IPS-18a (cell line): ENCODE measurements around the gene TRIOBP.
"Not testable (repeated sequence)": the region's sequence is repeated elsewhere in the genome, so short reads cannot be mapped to it uniquely, and the experiment has no call there.

Experiments used
- H3K27ac ChIP-seq: one replicate; pipeline ENCODE4 v1.5.1; 2013; ENCODE audit warnings: low read length
- H3K27me3 ChIP-seq: one replicate; pipeline ENCODE4 v1.6.1; 2013; ENCODE audit warnings: mild to moderate bottlenecking, low read length; ENCODE audit not compliant: control insufficient read depth, insufficient read depth
- H3K36me3 ChIP-seq: one replicate; pipeline ENCODE4 v1.6.1; 2013; ENCODE audit warnings: low read depth, low read length; ENCODE audit not compliant: control insufficient read depth
- H3K4me1 ChIP-seq: one replicate; pipeline ENCODE4 v1.6.1; 2013; ENCODE audit warnings: low read depth, low read length; ENCODE audit not compliant: control insufficient read depth
- H3K4me3 ChIP-seq: one replicate; pipeline ENCODE4 v1.5.1; 2013; ENCODE audit warnings: low read length
- H3K9ac ChIP-seq: one replicate; pipeline ENCODE4 v1.6.1; 2013; ENCODE audit warnings: mild to moderate bottlenecking, low read length, moderate library complexity
- H3K9me3 ChIP-seq: one replicate; pipeline ENCODE4 v1.6.1; 2013; ENCODE audit warnings: low read depth, low read length; ENCODE audit not compliant: control insufficient read depth

Gene TRIOBP

DNA sequence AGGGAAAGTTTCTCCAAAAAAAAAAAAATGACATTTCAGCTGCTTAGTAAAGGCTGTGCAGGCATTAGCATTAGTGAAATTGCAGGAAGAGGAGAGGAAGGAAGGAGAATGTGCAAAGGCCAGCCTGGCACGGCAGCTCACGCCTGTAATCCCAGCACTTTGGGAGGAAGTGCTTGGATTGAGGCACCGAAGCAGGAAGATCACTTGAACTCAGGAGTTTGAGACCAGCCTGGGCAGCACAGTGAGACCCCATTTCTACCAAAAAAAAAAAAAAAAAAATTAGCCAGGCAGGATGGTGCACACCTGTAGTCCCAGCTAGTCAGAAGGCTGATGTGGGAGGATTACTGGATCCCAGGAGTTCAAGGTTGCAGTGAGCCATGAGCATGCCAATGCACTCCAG lies 7.8 kb downstream of the TRIOBP start:
- Histone ChIP-seq H3K27ac (no peak overlapping the region), H3K9me3 (no peaks in the 10 kb centered on the region), H3K36me3 (peaks cover 37% of the 10 kb centered on the region), H3K4me3 (no peak overlapping the region), H3K27me3 (no peaks in the 10 kb centered on the region), H3K4me1 (no peaks in the 10 kb centered on the region), H3K9ac (no peak overlapping the region)

DNA sequence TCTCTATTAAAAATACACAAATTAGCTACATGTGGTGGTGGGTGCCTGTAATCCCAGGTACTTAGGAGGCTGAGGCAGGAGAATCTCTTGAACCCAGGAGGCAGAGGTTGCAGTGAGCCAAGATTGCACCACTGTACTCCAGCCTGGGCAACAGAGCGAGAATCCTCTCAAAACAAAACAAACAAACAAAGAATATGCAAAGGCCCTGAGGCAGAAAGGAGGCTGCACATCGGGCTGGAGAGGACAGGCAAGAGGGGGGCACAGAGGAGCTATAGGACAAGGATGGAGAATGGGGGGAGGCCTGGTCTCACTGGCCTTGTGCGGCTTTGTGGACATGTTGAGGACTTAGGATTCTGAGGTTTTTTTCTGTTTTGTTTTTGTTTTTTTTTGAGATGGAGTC lies 8.4 kb downstream of the TRIOBP start:
- Histone ChIP-seq H3K27ac (no peak overlapping the region), H3K4me1 (no peaks in the 10 kb centered on the region), H3K4me3 (no peak overlapping the region), H3K27me3 (no peaks in the 10 kb centered on the region), H3K9ac (no peak overlapping the region), H3K36me3 (peaks cover 40% of the 10 kb centered on the region), H3K9me3 (no peaks in the 10 kb centered on the region)

DNA sequence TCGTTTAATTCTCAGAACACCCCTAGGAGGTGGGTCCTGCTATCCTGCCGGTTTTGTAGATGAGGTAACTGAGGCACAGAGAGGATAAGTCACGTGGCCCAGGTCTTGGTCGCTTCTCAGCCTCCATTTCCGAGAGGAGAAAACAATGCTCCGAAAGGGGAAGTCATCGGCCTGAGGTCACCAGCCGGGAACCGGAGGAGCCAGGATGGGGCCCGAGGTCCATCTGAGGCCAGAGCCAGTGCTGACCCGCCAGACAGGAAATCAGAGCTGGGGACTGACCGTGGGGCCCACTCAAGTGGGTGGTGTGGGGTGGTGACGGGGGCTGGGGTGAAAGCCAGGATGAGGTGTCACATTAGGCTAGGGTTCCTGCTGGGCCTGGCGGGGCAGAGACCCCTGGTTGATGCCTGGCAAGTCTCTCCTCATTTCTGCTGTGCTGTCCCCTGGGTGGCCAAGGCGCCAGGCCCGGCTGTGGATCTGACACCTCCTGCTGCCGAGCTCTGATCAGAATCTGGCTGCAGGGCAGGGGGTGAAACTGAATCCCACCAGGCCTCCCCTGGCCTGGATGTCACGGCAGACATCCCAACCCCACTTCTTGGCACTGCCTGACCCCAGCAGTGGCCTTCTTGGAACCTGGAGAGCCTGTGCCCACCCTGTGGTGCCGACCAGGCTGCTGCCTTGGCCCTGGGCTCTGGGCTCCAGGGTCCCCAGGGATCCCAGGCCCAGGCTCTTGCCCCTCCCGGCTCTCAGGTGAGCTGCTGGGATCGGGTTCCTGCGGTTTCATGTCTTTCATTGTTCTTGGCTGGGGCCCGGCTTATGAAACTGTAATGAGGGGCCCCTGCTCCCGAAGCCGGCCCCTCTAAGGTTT lies 12.0 kb downstream of the TRIOBP start:
- H3K9me3 ChIP-seq: no peaks in the 10 kb centered on the region
- no peak overlapping the region for H3K9ac ChIP-seq
- no peak overlapping the region for H3K27ac ChIP-seq
- H3K4me1 ChIP-seq: no peaks in the 10 kb centered on the region
- H3K4me3 ChIP-seq: no peak overlapping the region
- no peaks in the 10 kb centered on the region for H3K27me3 ChIP-seq
- peaks cover 24% of the 10 kb centered on the region for H3K36me3 ChIP-seq

DNA sequence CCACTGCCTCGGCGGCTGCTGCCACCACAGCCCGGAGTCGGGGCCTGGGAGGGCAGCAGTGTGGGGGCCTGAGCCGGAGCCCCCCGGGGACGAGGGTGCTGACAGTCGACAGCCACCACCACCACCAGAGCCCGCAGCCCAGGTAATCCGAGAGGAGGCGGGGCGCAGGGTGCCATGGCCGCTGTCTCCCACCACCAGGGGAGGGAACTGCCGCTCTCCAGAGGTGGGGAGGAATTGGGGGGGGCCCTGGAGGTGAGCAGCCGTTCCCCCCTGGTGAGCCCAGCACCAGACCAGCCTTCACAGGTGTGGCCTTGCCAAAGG lies 12.6 kb downstream of the TRIOBP start:
- peaks cover 19% of the 10 kb centered on the region for H3K36me3 ChIP-seq
- no peak overlapping the region for H3K27ac ChIP-seq
- H3K9ac ChIP-seq: no peak overlapping the region
- no peaks in the 10 kb centered on the region for H3K4me1 ChIP-seq
- no peaks in the 10 kb centered on the region for H3K9me3 ChIP-seq
- H3K27me3 ChIP-seq: no peaks in the 10 kb centered on the region
- no peak overlapping the region for H3K4me3 ChIP-seq

DNA sequence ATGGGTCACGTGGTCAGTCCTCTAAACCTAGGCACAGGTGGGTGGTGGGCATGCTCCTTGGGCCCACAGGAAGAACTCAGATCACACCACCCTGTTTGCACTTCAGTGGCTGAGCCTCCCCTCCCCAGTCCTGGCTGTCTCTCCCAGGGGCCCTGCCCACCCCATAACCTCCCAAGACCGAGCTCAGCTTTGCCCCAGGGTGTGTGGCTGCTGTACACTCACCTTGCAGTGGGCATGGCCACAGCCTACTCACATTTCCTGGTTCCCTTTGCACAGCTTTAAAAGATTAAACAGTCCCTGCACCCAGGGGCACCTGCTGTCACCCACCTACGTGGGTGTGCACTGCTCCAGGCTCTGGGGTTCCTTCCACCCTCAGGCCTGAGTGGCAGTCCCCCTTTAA lies 13.8 kb downstream of the TRIOBP start:
- no peak overlapping the region for H3K9ac ChIP-seq
- no peak overlapping the region for H3K4me3 ChIP-seq
- peaks cover 14% of the 10 kb centered on the region for H3K36me3 ChIP-seq
- no peaks in the 10 kb centered on the region for H3K9me3 ChIP-seq
- H3K27ac ChIP-seq: no peak overlapping the region
- no peaks in the 10 kb centered on the region for H3K27me3 ChIP-seq
- no peaks in the 10 kb centered on the region for H3K4me1 ChIP-seq

DNA sequence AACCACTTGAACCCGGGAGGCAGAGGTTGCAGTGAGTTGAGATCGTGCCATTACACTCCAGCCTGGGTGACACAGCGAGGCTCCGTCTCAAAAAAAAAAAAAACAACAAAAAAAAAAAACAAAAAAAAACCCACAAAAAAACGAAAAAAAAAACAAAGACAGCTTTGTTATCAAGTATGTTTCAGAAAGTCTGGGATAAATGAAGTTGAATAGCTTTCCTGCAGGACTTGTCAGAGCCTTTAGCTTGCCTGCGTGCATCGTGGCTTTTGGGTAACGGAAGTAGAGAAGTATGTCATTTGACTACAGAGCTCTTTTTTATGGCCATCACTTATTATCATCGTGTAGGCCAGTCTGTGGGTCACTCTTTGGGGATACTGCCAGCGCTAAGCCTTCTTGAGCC lies 14.6 kb downstream of the TRIOBP start:
- Histone ChIP-seq H3K36me3 (peaks cover 12% of the 10 kb centered on the region), H3K9ac (no peak overlapping the region), H3K27me3 (no peaks in the 10 kb centered on the region), H3K9me3 (no peaks in the 10 kb centered on the region), H3K4me1 (no peaks in the 10 kb centered on the region), H3K4me3 (no peak overlapping the region), H3K27ac (no peak overlapping the region)

DNA sequence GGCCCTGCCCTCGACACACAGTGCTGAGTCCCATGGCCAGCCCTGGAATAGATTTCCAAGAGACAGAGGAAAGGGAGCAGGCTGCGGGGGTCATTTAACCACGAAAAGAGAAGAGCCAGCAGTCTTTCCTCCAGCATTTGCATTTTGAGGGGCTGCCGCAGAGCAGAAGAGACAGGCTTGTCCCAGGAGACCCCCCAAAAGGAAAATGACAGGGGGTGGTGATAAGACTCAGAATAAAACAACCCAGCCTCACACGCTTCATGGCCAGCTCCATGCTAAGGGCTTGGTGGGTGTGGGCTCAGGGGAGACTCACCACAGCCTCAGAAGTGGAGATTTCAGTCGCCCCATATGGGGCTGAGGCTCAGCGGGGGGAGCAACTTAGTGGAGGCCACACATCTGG lies 16.9 kb downstream of the TRIOBP start:
- no peak overlapping the region for H3K27ac ChIP-seq
- H3K9me3 ChIP-seq: no peaks in the 10 kb centered on the region
- no peaks in the 10 kb centered on the region for H3K4me1 ChIP-seq
- no peak overlapping the region for H3K9ac ChIP-seq
- H3K36me3 ChIP-seq: peaks cover 12% of the 10 kb centered on the region
- H3K27me3 ChIP-seq: no peaks in the 10 kb centered on the region
- no peak overlapping the region for H3K4me3 ChIP-seq

DNA sequence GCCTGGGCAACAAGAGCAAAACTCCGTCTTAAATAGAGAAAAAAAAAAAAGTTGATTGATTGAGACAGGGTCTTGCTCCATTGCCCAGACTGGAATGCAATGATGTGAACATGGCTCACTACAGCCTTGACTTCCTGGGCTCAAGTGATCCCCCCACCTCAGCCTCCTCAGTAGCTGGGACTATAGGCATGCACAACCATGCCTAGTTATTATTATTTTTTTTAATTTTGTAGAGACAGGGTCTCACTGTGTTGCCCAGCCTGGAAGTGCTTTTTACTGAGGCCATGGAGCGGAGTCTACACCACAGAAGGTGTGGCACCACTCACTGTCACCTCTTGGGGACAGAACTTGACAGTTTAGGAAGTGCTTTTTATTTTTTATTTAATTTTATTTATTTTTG lies 17.8 kb downstream of the TRIOBP start:
- Histone ChIP-seq H3K36me3 (peaks cover 12% of the 10 kb centered on the region), H3K9me3 (no peaks in the 10 kb centered on the region), H3K9ac (no peak overlapping the region), H3K4me1 (no peaks in the 10 kb centered on the region), H3K27ac (no peak overlapping the region), H3K4me3 (no peak overlapping the region), H3K27me3 (no peaks in the 10 kb centered on the region)

DNA sequence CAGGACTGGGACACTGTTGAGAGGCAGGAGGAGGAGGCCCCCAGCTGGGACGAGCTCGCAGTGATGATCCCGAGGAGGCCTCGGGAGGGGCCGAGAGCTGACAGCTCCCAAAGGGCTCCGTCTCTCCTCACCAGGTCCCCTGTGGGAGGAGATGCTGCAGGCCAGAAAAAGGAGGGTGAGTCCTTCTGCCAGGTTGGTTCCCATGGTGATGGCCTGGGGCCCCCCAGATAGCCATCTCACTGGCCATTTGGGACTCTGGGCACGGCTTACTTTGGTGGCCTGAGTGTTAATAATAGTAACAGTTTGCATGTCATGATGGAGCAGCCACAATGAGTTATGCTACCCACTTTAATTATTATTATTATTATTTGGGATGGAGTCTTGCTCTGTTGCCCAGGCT lies 18.9 kb downstream of the TRIOBP start:
- Histone ChIP-seq H3K27me3 (no peaks in the 10 kb centered on the region), H3K36me3 (peaks cover 9% of the 10 kb centered on the region), H3K4me1 (no peaks in the 10 kb centered on the region), H3K9me3 (no peaks in the 10 kb centered on the region), H3K27ac (no peak overlapping the region), H3K4me3 (no peak overlapping the region), H3K9ac (no peak overlapping the region)

DNA sequence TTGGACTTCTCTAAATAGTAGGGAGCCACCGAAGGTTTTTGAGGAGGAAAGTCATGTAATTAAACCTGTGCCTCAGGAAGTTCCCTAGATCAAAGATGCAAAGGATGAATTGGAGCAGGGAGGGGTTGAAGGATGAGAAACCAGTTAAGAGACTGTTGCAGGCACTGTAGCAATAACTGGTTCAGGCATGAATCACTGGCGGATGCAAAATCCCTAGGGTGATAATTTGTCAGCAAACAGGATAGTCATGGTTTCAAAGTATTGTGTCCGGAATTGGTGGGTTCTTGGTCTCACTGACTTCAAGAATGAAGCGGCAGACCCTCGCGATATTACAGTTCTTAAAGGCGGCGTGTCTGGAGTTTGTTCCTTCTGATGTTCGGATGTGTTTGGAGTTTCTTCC lies 19.9 kb downstream of the TRIOBP start:
- no peaks in the 10 kb centered on the region for H3K4me1 ChIP-seq

DNA sequence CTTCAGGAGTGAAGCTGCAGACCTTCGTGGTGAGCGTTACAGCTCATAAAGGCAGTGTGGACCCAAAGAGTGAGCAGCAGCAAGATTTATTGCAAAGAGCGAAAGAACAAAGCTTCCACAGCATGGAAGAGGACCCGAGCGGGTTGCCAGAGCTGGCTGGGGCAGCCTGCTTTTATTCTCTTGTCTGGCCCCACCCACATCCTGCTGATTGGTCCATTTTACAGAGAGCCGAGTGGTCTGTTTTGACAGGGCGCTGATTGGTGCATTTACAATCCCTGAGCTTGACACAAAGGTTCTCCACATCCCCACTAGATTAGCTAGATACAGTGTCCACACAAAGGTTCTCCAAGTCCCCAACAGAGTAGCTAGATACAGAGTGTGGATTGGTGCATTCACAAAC lies 20.4 kb downstream of the TRIOBP start:
- H3K36me3 ChIP-seq, H3K9ac ChIP-seq, H3K27ac ChIP-seq, H3K4me1 ChIP-seq, H3K4me3 ChIP-seq, H3K27me3 ChIP-seq, H3K9me3 ChIP-seq: not testable (repeated sequence)

More for the DNA sequence above, 19.9 kb downstream of the TRIOBP start:
- Histone ChIP-seq H3K9me3 (no peaks in the 10 kb centered on the region), H3K27ac (no peak overlapping the region), H3K36me3 (peaks cover 7% of the 10 kb centered on the region), H3K27me3 (no peaks in the 10 kb centered on the region), H3K9ac (no peak overlapping the region), H3K4me3 (no peak overlapping the region)

DNA sequence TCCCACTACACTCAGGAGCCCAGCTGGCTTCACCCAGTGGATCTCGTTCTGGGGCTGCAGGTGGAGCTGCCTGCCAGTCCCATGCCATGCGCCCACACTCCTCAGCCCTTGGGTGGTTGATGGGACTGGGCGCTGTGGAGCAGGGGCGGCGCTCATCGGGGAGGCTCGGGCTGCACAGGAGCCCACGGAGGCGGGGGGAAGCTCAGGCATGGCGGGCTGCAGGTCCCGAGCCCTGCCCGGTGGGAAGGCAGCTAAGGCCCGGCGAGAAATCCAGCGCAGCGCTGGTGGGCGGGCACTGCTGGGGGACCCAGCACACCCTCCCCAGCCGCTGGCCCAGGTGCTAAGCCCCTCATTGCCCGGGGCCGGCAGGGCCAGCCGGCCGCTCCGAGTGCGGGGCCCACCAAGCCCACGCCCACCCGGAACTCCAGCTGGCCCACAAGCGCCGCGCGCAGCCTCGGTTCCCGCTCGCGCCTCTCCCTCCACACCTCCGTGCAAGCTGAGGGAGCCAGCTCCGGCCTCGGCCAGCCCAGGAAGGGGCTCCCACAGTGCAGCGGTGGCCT lies 21.0 kb downstream of the TRIOBP start:
- H3K9me3 ChIP-seq, H3K9ac ChIP-seq, H3K27me3 ChIP-seq, H3K4me3 ChIP-seq, H3K27ac ChIP-seq, H3K4me1 ChIP-seq, H3K36me3 ChIP-seq: not testable (repeated sequence)
